HCT116 (cell line): ENCODE measurements around the gene TRAF2. TPM values are rescaled to one million over a fixed set of nuclear protein-coding genes. Genes with fewer than 3 reads are reported as not detected.

ENCODE experiments used
- ATAC-seq: fragments of 200-7000 bp; cut with Tn5 transposase; 2 replicates; pipeline ENCODE4 v1.9.1; 2020; ENCODE audit warnings: mild to moderate bottlenecking, moderate library complexity
- BruUV-seq: library from RNA; stranded (reverse); fragments of 400-500 nt; replicated peaks from 2 replicates; lab custom pipeline; 2021; lab: Mats Ljungman, UMichigan
- CTCF ChIA-PET: fragments of 300-600 bp; sonication (Branson Sonifier 250); formaldehyde crosslinking; loops from one replicate; lab custom pipeline; 2021; ENCODE audit warnings: antibody characterized with exemption; lab: Charles Lee
- POLR2A ChIA-PET: fragments of 300-600, 350-600 bp; sonication (Branson Sonifier 250); formaldehyde crosslinking; loops from one replicate; lab custom pipeline; 2021; ENCODE audit warnings: antibody characterized with exemption; lab: Charles Lee
- RAD21 ChIA-PET, 2 experiments: fragments of 300-600 bp; sonication (Branson Sonifier 250); formaldehyde crosslinking; loops; one replicate each; lab custom pipeline; 2023; ENCODE audit warnings: low total read pairs in 2 of 2; ENCODE audit not compliant: uncharacterized antibody in 2 of 2, unreplicated experiment in 2 of 2, low non-redundant PET in 1 of 2; lab: Charles Lee
- DNase-seq: peaks from one replicate; pipeline ENCODE4 v3.0.0-alpha.2; 2010; ENCODE audit warnings: low read depth, low spot score
- H2AFZ ChIP-seq: fragments of 200-600 bp; shearing (Covaris generic), sonication (generic); 2 replicates; pipeline ENCODE4 v1.6.1; 2017; ENCODE audit warnings: low read depth, mixed run types, mixed read lengths, antibody characterized with exemption, low read length; ENCODE audit not compliant: poor library complexity, severe bottlenecking
- H3K27ac ChIP-seq: 2 replicates; pipeline ENCODE4 v1.5.1; 2012; ENCODE audit warnings: low read depth, low read length
- H3K27me3 ChIP-seq: fragments of 200-600 bp; sonication (generic); 2 replicates; pipeline ENCODE4 v1.6.1; 2016; ENCODE audit warnings: mixed run types, low read length, mixed read lengths; ENCODE audit not compliant: insufficient read depth
- H3K36me3 ChIP-seq, 2 experiments: fragments of 200-500 bp in 1 of 2; fragments of 200-600 bp in 1 of 2; sonication (Bioruptor generic) in 1 of 2; sonication (generic) in 1 of 2; 2 replicates each; pipeline versions ENCODE4 v1.5.1 to v1.6.1; 2014 to 2016; ENCODE audit warnings: low read length in 2 of 2, inconsistent platforms in 1 of 2, mixed read lengths in 1 of 2, mixed run types in 1 of 2; ENCODE audit not compliant: insufficient read depth in 2 of 2, control insufficient read depth in 1 of 2
- H3K4me1 ChIP-seq, 2 experiments: fragments of 200-600 bp in 1 of 2; sonication (generic) in 1 of 2; 2 replicates each; pipeline versions ENCODE4 v1.5.1 to v1.6.1; 2012 to 2017; ENCODE audit warnings: low read length in 2 of 2, inconsistent platforms in 1 of 2, mild to moderate bottlenecking in 1 of 2, mixed read lengths in 1 of 2, mixed run types in 1 of 2, moderate library complexity in 1 of 2; ENCODE audit not compliant: insufficient read depth in 2 of 2, control insufficient read depth in 1 of 2
- H3K4me2 ChIP-seq: fragments of 200-600 bp; sonication (generic); 2 replicates; pipeline ENCODE4 v1.6.1; 2017; ENCODE audit warnings: mixed run types, low read length, mixed read lengths
- H3K4me3 ChIP-seq, 2 experiments: fragments of 200-600 bp in 1 of 2; sonication (generic) in 1 of 2; replicated peaks in 1 of 2; 2 replicates each; pipeline ENCODE4 v1.5.1; 2011 to 2016; ENCODE audit warnings: low read length in 2 of 2, control low read depth in 1 of 2, low read depth in 1 of 2, mild to moderate bottlenecking in 1 of 2, mixed read lengths in 1 of 2, mixed run types in 1 of 2
- H3K79me2 ChIP-seq: fragments of 200-600 bp; sonication (generic); 2 replicates; pipeline ENCODE4 v1.6.1; 2017; ENCODE audit warnings: mild to moderate bottlenecking, mixed run types, low read length, moderate library complexity, mixed read lengths; ENCODE audit not compliant: insufficient read depth
- H3K9ac ChIP-seq: fragments of 200-600 bp; sonication (generic); 2 replicates; pipeline ENCODE4 v1.6.1; 2016; ENCODE audit warnings: low read length, mixed read lengths
- H3K9me2 ChIP-seq: fragments of 200-600 bp; sonication (generic), shearing (Covaris generic); 2 replicates; pipeline ENCODE4 v1.6.1; 2017; ENCODE audit warnings: mixed run types, mild to moderate bottlenecking, moderate library complexity; ENCODE audit not compliant: insufficient read depth
- H3K9me3 ChIP-seq, 2 experiments: fragments of 200-500 bp in 1 of 2; fragments of 200-600 bp in 1 of 2; sonication (Bioruptor generic) in 1 of 2; sonication (generic) in 1 of 2; 2 replicates each; pipeline ENCODE4 v1.6.1; 2014 to 2017; ENCODE audit warnings: low read length in 2 of 2, mixed read lengths in 2 of 2, inconsistent platforms in 1 of 2, low read depth in 1 of 2, mild to moderate bottlenecking in 1 of 2, mixed run types in 1 of 2, moderate library complexity in 1 of 2; ENCODE audit not compliant: control insufficient read depth in 1 of 2, insufficient read depth in 1 of 2
- H4K20me1 ChIP-seq: fragments of 200-600 bp; sonication (generic), shearing (Covaris generic); 2 replicates; pipeline ENCODE4 v1.6.1; 2017; ENCODE audit warnings: mixed run types, mild to moderate bottlenecking, moderate library complexity; ENCODE audit not compliant: insufficient read depth
- CBX3 ChIP-seq: IDR thresholded peaks from 2 replicates; pipeline ENCODE4 v1.6.1; 2012; ENCODE audit warnings: low read depth
- CEBPB ChIP-seq: IDR thresholded peaks from 2 replicates; pipeline ENCODE4 v1.6.1; 2012; ENCODE audit warnings: low read depth
- EGR1 ChIP-seq: IDR thresholded peaks from 2 replicates; pipeline ENCODE4 v1.6.1; 2012; ENCODE audit warnings: low read depth
- ELF1 ChIP-seq: IDR thresholded peaks from 2 replicates; pipeline ENCODE4 v1.6.1; 2012; ENCODE audit warnings: low read depth, borderline replicate concordance
- EZH2 ChIP-seq: fragments of 200-600 bp; sonication (generic); IDR thresholded peaks from 2 replicates; pipeline ENCODE4 v1.6.1; 2017; ENCODE audit warnings: antibody characterized with exemption, mixed run types
- EZH2phosphoT487 ChIP-seq: fragments of 200-600 bp; IDR thresholded peaks from 2 replicates; pipeline ENCODE4 v1.6.1; 2018; ENCODE audit warnings: antibody characterized with exemption, borderline replicate concordance
- FOSL1 ChIP-seq: IDR thresholded peaks from 2 replicates; pipeline ENCODE4 v1.6.1; 2012; ENCODE audit warnings: low read depth
- JUND ChIP-seq: IDR thresholded peaks from 2 replicates; pipeline ENCODE4 v1.6.1; 2012
- MAX ChIP-seq: IDR thresholded peaks from 2 replicates; pipeline ENCODE4 v1.6.1; 2012
- POLR2AphosphoS5 ChIP-seq: IDR thresholded peaks from 2 replicates; pipeline ENCODE4 v1.6.1; 2011; ENCODE audit warnings: mild to moderate bottlenecking, low read depth, low read length, moderate library complexity
- SIN3A ChIP-seq: IDR thresholded peaks from 2 replicates; pipeline ENCODE4 v1.6.1; 2012; ENCODE audit warnings: low read depth
- SP1 ChIP-seq: IDR thresholded peaks from 2 replicates; pipeline ENCODE4 v1.6.1; 2012; ENCODE audit warnings: low read depth
- SRF ChIP-seq: IDR thresholded peaks from 2 replicates; pipeline ENCODE4 v1.6.1; 2012; ENCODE audit warnings: low read depth
- YY1 ChIP-seq: IDR thresholded peaks from 2 replicates; pipeline ENCODE4 v1.6.1; 2011; ENCODE audit warnings: low read length, low read depth, moderate library complexity, mild to moderate bottlenecking; ENCODE audit not compliant: insufficient replicate concordance; ENCODE audit errors: extremely low read depth
- ZFX ChIP-seq: fragments of 450-650 bp; IDR thresholded peaks from 2 replicates; pipeline ENCODE4 v1.6.1; 2017
- ZNF274 ChIP-seq: fragments of 200-500 bp; sonication (Bioruptor generic); IDR thresholded peaks from 2 replicates; pipeline ENCODE4 v1.6.1; 2014; ENCODE audit warnings: mild to moderate bottlenecking, low read depth, low read length, inconsistent platforms
- intact Hi-C: fragments of 100-400 bp; cut with micrococcal nuclease; formaldehyde crosslinking; loops from 2 replicates; pipeline ENCODE4 v1.10.0; 2022
- total RNA-seq: library from RNA; stranded (reverse); gene quantifications from one replicate; pipeline ENCODE4 v1.2.1, GENCODE V29; 2021; ENCODE audit not compliant: unreplicated experiment
- TF ChIP-seq, protein P1 (sequence below): IDR thresholded peaks from 2 replicates; pipeline ENCODE4 v1.6.1; 2012; ENCODE audit warnings: low read depth
- TF ChIP-seq, protein P2 (sequence below): IDR thresholded peaks from 2 replicates; pipeline ENCODE4 v1.6.1; 2012

Gene TRAF2
- total RNA-seq, 1 experiment from 2014 or later, result 28.4 TPM

DNA sequence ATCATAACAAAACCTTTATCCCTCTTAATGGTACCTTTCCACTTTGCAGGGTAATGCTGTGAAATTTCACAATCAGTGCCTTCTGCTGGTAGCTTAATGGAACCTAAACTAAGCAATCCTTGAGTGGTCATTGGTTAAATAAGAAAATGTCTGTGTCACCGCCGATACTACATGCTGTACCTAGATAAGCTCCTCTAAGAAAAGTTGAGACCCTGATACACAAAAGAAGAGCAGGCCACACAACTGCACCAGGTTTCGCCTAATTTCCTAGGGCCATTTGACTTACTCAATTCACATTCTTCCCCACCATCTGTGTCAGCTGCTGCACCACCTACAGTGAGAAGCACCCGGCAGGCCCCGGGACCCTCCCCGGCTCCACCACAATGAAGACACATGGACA lies 11.2 kb upstream of the TRAF2 start:
- no peak for ATAC-seq
- Histone ChIP-seq H3K4me1 (no peaks in the 10 kb centered on the region), H3K4me2 (no peak overlapping the region), H3K27me3 (no peaks in the 10 kb centered on the region), H3K9ac (no peak overlapping the region), H3K9me2 (no peaks in the 10 kb centered on the region), H4K20me1 (no peaks in the 10 kb centered on the region), H3K9me3 (no peaks in the 10 kb centered on the region; a peak in 1 of 4 replicates)
- no peak for DNase-seq
- CTCF ChIA-PET, result no interaction called here
- RAD21 ChIA-PET, result no interaction called here
- TF ChIP-seq JUND (no peak), FOSL1 (no peak), SP1 (no peak), SRF (no peak), ELF1 (no peak), YY1 (no peak), POLR2AphosphoS5 (no peak), SIN3A (no peak), CEBPB (no peak), EZH2phosphoT487 (no peak), EZH2 (no peak), MAX (no peak), CBX3 (no peak), ZFX (no peak)
- TF ChIP-seq, all 23 proteins: peak for 0
- BruUV-seq, result no TSS peak
- no peak overlapping the region for H3K27ac ChIP-seq
- no peak overlapping the region for H3K4me3 ChIP-seq
- POLR2A ChIA-PET, result interaction anchor here (0.8 to 1.2 kb wide), 2 partner anchors 11 to 15 kb away, joined by 3 to 4 read pairs; no protein-coding TSS in a partner anchor
- H3K79me2 ChIP-seq, result no peaks in the 10 kb centered on the region
- H2AFZ ChIP-seq, result no peak overlapping the region
- intact Hi-C loops, result no loop called here
- no peaks in the 10 kb centered on the region for H3K36me3 ChIP-seq

DNA sequence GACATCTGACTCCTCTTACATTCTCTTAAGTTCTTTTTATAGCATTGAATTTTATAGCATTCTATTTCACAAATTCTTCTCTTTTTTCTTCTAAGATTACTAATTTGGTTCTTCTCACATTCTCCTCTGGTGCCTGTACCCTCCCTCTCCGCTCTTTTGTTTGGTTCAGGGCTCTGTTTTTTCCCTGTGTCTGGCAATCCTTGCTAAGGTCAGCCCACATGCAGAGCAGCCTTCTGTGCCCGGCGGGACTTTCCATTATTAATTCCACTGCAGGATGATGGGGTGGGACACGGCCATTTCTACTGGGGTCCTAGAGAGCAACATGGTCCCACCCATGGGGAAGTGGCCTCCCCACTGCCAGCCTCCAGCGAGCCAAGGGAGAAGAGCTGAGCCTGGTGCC lies 9.8 kb upstream of the TRAF2 start:
- Histone ChIP-seq H4K20me1 (no peaks in the 10 kb centered on the region), H2AFZ (no peak overlapping the region), H3K4me1 (peaks cover 1 to 2% of the 10 kb centered on the region in 2 experiments; a peak in 1 of 4 replicates), H3K79me2 (no peaks in the 10 kb centered on the region), H3K27me3 (no peaks in the 10 kb centered on the region), H3K36me3 (no peaks in the 10 kb centered on the region), H3K9me3 (no peaks in the 10 kb centered on the region; a peak in 1 of 4 replicates), H3K9ac (no peak overlapping the region), H3K4me2 (no peak overlapping the region), H3K4me3 (no peak overlapping the region), H3K27ac (no peak overlapping the region), H3K9me2 (no peaks in the 10 kb centered on the region)
- CTCF ChIA-PET, result no interaction called here
- BruUV-seq, result no TSS peak
- RAD21 ChIA-PET, result no interaction called here
- POLR2A ChIA-PET, result no interaction called here
- DNase-seq (no peak), ATAC-seq (no peak)
- intact Hi-C loops, result no loop called here
- TF ChIP-seq, protein P1, sequence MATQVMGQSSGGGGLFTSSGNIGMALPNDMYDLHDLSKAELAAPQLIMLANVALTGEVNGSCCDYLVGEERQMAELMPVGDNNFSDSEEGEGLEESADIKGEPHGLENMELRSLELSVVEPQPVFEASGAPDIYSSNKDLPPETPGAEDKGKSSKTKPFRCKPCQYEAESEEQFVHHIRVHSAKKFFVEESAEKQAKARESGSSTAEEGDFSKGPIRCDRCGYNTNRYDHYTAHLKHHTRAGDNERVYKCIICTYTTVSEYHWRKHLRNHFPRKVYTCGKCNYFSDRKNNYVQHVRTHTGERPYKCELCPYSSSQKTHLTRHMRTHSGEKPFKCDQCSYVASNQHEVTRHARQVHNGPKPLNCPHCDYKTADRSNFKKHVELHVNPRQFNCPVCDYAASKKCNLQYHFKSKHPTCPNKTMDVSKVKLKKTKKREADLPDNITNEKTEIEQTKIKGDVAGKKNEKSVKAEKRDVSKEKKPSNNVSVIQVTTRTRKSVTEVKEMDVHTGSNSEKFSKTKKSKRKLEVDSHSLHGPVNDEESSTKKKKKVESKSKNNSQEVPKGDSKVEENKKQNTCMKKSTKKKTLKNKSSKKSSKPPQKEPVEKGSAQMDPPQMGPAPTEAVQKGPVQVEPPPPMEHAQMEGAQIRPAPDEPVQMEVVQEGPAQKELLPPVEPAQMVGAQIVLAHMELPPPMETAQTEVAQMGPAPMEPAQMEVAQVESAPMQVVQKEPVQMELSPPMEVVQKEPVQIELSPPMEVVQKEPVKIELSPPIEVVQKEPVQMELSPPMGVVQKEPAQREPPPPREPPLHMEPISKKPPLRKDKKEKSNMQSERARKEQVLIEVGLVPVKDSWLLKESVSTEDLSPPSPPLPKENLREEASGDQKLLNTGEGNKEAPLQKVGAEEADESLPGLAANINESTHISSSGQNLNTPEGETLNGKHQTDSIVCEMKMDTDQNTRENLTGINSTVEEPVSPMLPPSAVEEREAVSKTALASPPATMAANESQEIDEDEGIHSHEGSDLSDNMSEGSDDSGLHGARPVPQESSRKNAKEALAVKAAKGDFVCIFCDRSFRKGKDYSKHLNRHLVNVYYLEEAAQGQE, result no peak
- TF ChIP-seq EGR1, result no peak
- TF ChIP-seq, protein P2, sequence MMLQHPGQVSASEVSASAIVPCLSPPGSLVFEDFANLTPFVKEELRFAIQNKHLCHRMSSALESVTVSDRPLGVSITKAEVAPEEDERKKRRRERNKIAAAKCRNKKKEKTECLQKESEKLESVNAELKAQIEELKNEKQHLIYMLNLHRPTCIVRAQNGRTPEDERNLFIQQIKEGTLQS, result no peak
- no peak for TF ChIP-seq ZNF274
- no peak for TF ChIP-seq ZFX
- TF ChIP-seq POLR2AphosphoS5, result no peak
- no peak for TF ChIP-seq EZH2
